Smooth muscle cell (in vitro differentiated cells): ENCODE data around the gene ANO1. TPM values are rescaled to one million over a fixed set of nuclear protein-coding genes. Genes with fewer than 3 reads are reported as not detected.

Source experiments
- DNase-seq: peaks from one replicate; lab custom pipeline; 2025; ENCODE audit not compliant: unreplicated experiment; lab: John Stamatoyannopoulos, UW
- H2AFZ ChIP-seq: fragments of 200-600 bp; sonication (generic); 2 replicates; pipeline ENCODE4 v1.6.0; 2016; ENCODE audit warnings: antibody characterized with exemption, low read depth, mild to moderate bottlenecking
- H3F3A ChIP-seq: fragments of 200-600 bp; sonication (generic); 2 replicates; pipeline ENCODE4 v1.6.0; 2017; ENCODE audit warnings: antibody characterized with exemption, low read depth
- H3K27ac ChIP-seq: fragments of 200-600 bp; sonication (generic); 2 replicates; pipeline ENCODE4 v1.5.1; 2016; ENCODE audit warnings: low read depth, mild to moderate bottlenecking
- H3K27me3 ChIP-seq: fragments of 200-600 bp; sonication (generic); 2 replicates; pipeline ENCODE4 v1.6.1; 2016; ENCODE audit warnings: low read depth, mild to moderate bottlenecking
- H3K36me3 ChIP-seq: fragments of 200-600 bp; sonication (generic); 2 replicates; pipeline ENCODE4 v1.5.1; 2016; ENCODE audit warnings: low read depth
- H3K4me1 ChIP-seq: fragments of 200-600 bp; sonication (generic); 2 replicates; pipeline ENCODE4 v1.5.1; 2016; ENCODE audit warnings: low read depth
- H3K4me2 ChIP-seq: fragments of 200-600 bp; sonication (generic); 2 replicates; pipeline ENCODE4 v1.6.0; 2016; ENCODE audit warnings: mild to moderate bottlenecking
- H3K4me3 ChIP-seq: fragments of 200-600 bp; sonication (generic); 2 replicates; pipeline ENCODE4 v1.5.1; 2016; ENCODE audit warnings: mild to moderate bottlenecking
- H3K79me2 ChIP-seq: fragments of 200-600 bp; sonication (generic); 2 replicates; pipeline ENCODE4 v1.6.0; 2016; ENCODE audit warnings: low read depth, mild to moderate bottlenecking
- H3K9ac ChIP-seq: fragments of 200-600 bp; sonication (generic); 2 replicates; pipeline ENCODE4 v1.6.0; 2016; ENCODE audit warnings: low read depth
- H3K9me3 ChIP-seq: fragments of 200-600 bp; sonication (generic); replicated peaks from 2 replicates; pipeline ENCODE4 v1.5.1; 2016; ENCODE audit warnings: low read depth
- H4K20me1 ChIP-seq: fragments of 200-600 bp; sonication (generic); 2 replicates; pipeline ENCODE4 v1.6.0; 2016; ENCODE audit warnings: low read depth
- WGBS: methylation state at CpG from one replicate; pipeline ENCODE4 v1.1.7; 2016; ENCODE audit warnings: low lambda C conversion rate; 5-methylcytosine and 5-hydroxymethylcytosine counted together
- polyA plus RNA-seq: library from polyadenylated mRNA; unstranded; fragments of >200 nt; fragmentation: Nextera tagmentation; extraction: Ambion mirVana; gene quantifications from 2 replicates; pipeline ENCODE4 v1.2.1, GENCODE V29; 2016
- total RNA-seq: library from RNA; depleted of rRNA; stranded (reverse); fragments of >200 nt; gene quantifications from 2 replicates; pipeline ENCODE4 v1.2.3, GENCODE V29; 2014
- TF ChIP-seq, protein P1 (sequence below): fragments of 200-600 bp; sonication (generic); IDR thresholded peaks from 2 replicates; pipeline ENCODE4 v1.5.1; 2017; ENCODE audit warnings: borderline replicate concordance, mild to moderate bottlenecking, antibody characterized with exemption; ENCODE audit not compliant: insufficient read depth, poor library complexity, severe bottlenecking

The ANO1 gene
- total and polyA plus RNA-seq, 2 experiments from 2014 or later = 93.4 to 133 TPM

DNA sequence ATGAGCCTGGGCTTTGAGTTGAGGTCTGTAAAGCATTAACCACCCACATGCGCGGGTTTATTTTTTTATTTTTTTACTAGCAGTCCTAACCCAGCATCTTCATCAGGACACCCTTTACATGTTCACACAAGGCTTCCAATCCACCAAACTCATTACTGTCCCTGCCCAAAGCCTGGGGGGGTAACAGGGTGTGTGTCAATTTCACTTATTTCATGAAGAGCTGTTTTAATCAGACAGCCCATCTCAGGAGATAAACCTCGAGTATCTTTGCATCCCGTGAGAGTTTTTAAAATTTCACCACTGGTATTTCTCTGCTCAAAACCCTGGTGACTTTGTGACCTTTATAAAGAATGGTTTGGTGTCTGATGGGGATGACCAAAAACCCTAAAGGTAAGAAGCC is 45.6 kb downstream of the ANO1 start:
- H3F3A ChIP-seq = no peaks in the 10 kb centered on the region
- no peak overlapping the region for H3K9ac ChIP-seq
- no peaks in the 10 kb centered on the region for H4K20me1 ChIP-seq
- H2AFZ ChIP-seq = no peak overlapping the region
- no peak for DNase-seq
- H3K4me1 ChIP-seq = no peaks in the 10 kb centered on the region
- H3K4me3 ChIP-seq = no peak overlapping the region
- H3K36me3 ChIP-seq = no peaks in the 10 kb centered on the region
- H3K4me2 ChIP-seq = no peak overlapping the region
- H3K9me3 ChIP-seq = no peaks in the 10 kb centered on the region
- no peaks in the 10 kb centered on the region for H3K79me2 ChIP-seq
- H3K27ac ChIP-seq = no peak overlapping the region
- H3K27me3 ChIP-seq = no peaks in the 10 kb centered on the region
- TF ChIP-seq, protein P1, sequence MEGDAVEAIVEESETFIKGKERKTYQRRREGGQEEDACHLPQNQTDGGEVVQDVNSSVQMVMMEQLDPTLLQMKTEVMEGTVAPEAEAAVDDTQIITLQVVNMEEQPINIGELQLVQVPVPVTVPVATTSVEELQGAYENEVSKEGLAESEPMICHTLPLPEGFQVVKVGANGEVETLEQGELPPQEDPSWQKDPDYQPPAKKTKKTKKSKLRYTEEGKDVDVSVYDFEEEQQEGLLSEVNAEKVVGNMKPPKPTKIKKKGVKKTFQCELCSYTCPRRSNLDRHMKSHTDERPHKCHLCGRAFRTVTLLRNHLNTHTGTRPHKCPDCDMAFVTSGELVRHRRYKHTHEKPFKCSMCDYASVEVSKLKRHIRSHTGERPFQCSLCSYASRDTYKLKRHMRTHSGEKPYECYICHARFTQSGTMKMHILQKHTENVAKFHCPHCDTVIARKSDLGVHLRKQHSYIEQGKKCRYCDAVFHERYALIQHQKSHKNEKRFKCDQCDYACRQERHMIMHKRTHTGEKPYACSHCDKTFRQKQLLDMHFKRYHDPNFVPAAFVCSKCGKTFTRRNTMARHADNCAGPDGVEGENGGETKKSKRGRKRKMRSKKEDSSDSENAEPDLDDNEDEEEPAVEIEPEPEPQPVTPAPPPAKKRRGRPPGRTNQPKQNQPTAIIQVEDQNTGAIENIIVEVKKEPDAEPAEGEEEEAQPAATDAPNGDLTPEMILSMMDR = no peak
- WGBS = 81% methylated on average over 4 of the region's 4 CpGs

GRCh38 chr11:70124321-70125000 is 46.3 kb downstream of the ANO1 start:
- Histone ChIP-seq H3K9me3 (no peaks in the 10 kb centered on the region), H4K20me1 (no peaks in the 10 kb centered on the region), H3K27ac (no peak overlapping the region), H3K4me2 (no peak overlapping the region), H3K27me3 (no peaks in the 10 kb centered on the region), H3K9ac (no peak overlapping the region), H3K4me3 (no peak overlapping the region), H3F3A (no peaks in the 10 kb centered on the region), H3K36me3 (no peaks in the 10 kb centered on the region), H2AFZ (no peak overlapping the region), H3K4me1 (no peaks in the 10 kb centered on the region), H3K79me2 (no peaks in the 10 kb centered on the region)
- TF ChIP-seq, protein P1 = no peak
- DNase-seq = no peak
- WGBS = 81% methylated on average over 21 of the region's 21 CpGs

GRCh38 chr11:70126494-70126893 is 48.4 kb downstream of the ANO1 start:
- Histone ChIP-seq H3K4me3 (no peak overlapping the region), H3K9ac (no peak overlapping the region), H3K36me3 (no peaks in the 10 kb centered on the region), H3F3A (no peaks in the 10 kb centered on the region), H4K20me1 (no peaks in the 10 kb centered on the region), H3K4me2 (no peak overlapping the region), H3K27me3 (no peaks in the 10 kb centered on the region), H2AFZ (no peak overlapping the region), H3K79me2 (no peaks in the 10 kb centered on the region), H3K27ac (no peak overlapping the region), H3K4me1 (no peaks in the 10 kb centered on the region), H3K9me3 (no peaks in the 10 kb centered on the region)
- TF ChIP-seq, protein P1 = no peak
- DNase-seq = no peak
- 91% methylated on average over 17 of the region's 17 CpGs for WGBS
